Measurements from ENCODE around the gene PRKCA.
A peak's percentile ranks its signal among the peaks of the same experiment; 100 is the strongest.

The PRKCA gene

GRCh38 chr17:66277191-66277590 lies 25.2 kb upstream of the PRKCA start:
- H3K27ac ChIP-seq (ENCODE audit: poor library complexity, severe bottlenecking), result peak overlapping the region; percentile 80
- no peak for ATAC-seq (ENCODE audit: low read depth)

GRCh38 chr17:66281661-66282369 lies 20.6 kb upstream of the PRKCA start:
- Histone ChIP-seq H3K27me3 (ENCODE audit: insufficient read depth, poor library complexity, severe bottlenecking) (no peaks in the 10 kb centered on the region), H3K4me3 (ENCODE audit: severe bottlenecking) (no peak overlapping the region), H3K4me1 (ENCODE audit: insufficient read depth, poor library complexity, severe bottlenecking) (peaks cover under 1% of the 10 kb centered on the region), H3K36me3 (ENCODE audit: low read depth) (no peaks in the 10 kb centered on the region), H3K27ac (ENCODE audit: poor library complexity, severe bottlenecking) (no peak overlapping the region), H3K9me3 (ENCODE audit: severe bottlenecking) (no peaks in the 10 kb centered on the region)
- no peak for DNase-seq (ENCODE audit: low spot score)
- TF ChIP-seq, protein P1, sequence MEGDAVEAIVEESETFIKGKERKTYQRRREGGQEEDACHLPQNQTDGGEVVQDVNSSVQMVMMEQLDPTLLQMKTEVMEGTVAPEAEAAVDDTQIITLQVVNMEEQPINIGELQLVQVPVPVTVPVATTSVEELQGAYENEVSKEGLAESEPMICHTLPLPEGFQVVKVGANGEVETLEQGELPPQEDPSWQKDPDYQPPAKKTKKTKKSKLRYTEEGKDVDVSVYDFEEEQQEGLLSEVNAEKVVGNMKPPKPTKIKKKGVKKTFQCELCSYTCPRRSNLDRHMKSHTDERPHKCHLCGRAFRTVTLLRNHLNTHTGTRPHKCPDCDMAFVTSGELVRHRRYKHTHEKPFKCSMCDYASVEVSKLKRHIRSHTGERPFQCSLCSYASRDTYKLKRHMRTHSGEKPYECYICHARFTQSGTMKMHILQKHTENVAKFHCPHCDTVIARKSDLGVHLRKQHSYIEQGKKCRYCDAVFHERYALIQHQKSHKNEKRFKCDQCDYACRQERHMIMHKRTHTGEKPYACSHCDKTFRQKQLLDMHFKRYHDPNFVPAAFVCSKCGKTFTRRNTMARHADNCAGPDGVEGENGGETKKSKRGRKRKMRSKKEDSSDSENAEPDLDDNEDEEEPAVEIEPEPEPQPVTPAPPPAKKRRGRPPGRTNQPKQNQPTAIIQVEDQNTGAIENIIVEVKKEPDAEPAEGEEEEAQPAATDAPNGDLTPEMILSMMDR (IDR thresholded peaks at IDR 0.05; ENCODE audit: poor library complexity, severe bottlenecking), result no peak
- no peak for ATAC-seq (ENCODE audit: low read depth)

More at GRCh38 chr17:66277191-66277590, 25.2 kb upstream of the PRKCA start:
- DNase-seq (ENCODE audit: low spot score), result no peak
- no peaks in the 10 kb centered on the region for H3K9me3 ChIP-seq (ENCODE audit: severe bottlenecking)
- TF ChIP-seq, protein P1 (IDR thresholded peaks at IDR 0.05; ENCODE audit: poor library complexity, severe bottlenecking), result no peak
- no peaks in the 10 kb centered on the region for H3K27me3 ChIP-seq (ENCODE audit: insufficient read depth, poor library complexity, severe bottlenecking)
- no peak overlapping the region for H3K4me3 ChIP-seq (ENCODE audit: severe bottlenecking)
- no peaks in the 10 kb centered on the region for H3K36me3 ChIP-seq (ENCODE audit: low read depth)
- H3K4me1 ChIP-seq (ENCODE audit: insufficient read depth, poor library complexity, severe bottlenecking), result peaks cover 31% of the 10 kb centered on the region

- TF ChIP-seq, protein P1 (IDR thresholded peaks at IDR 0.05; ENCODE audit: poor library complexity, severe bottlenecking), result no peak
- no peak overlapping the region for H3K4me3 ChIP-seq (ENCODE audit: severe bottlenecking)
- DNase-seq (ENCODE audit: low spot score) (no peak), ATAC-seq (ENCODE audit: low read depth) (no peak)
- H3K27ac ChIP-seq (ENCODE audit: poor library complexity, severe bottlenecking), result no peak overlapping the region
- H3K36me3 ChIP-seq (ENCODE audit: low read depth), result no peaks in the 10 kb centered on the region
- H3K4me1 ChIP-seq (ENCODE audit: insufficient read depth, poor library complexity, severe bottlenecking), result no peaks in the 10 kb centered on the region
- no peaks in the 10 kb centered on the region for H3K9me3 ChIP-seq (ENCODE audit: severe bottlenecking)
- H3K27me3 ChIP-seq (ENCODE audit: insufficient read depth, poor library complexity, severe bottlenecking), result no peaks in the 10 kb centered on the region
Observed at GRCh38 chr17:66283296-66283934, 19.0 kb upstream of the PRKCA start.

GRCh38 chr17:66283971-66284370 lies 18.4 kb upstream of the PRKCA start:
- no peaks in the 10 kb centered on the region for H3K9me3 ChIP-seq (ENCODE audit: severe bottlenecking)
- DNase-seq (ENCODE audit: low spot score), result no peak
- no peaks in the 10 kb centered on the region for H3K36me3 ChIP-seq (ENCODE audit: low read depth)
- TF ChIP-seq, protein P1 (IDR thresholded peaks at IDR 0.05; ENCODE audit: poor library complexity, severe bottlenecking), result no peak
- H3K4me3 ChIP-seq (ENCODE audit: severe bottlenecking), result no peak overlapping the region
- no peak overlapping the region for H3K27ac ChIP-seq (ENCODE audit: poor library complexity, severe bottlenecking)
- no peak for ATAC-seq (ENCODE audit: low read depth)
- no peaks in the 10 kb centered on the region for H3K4me1 ChIP-seq (ENCODE audit: insufficient read depth, poor library complexity, severe bottlenecking)
- no peaks in the 10 kb centered on the region for H3K27me3 ChIP-seq (ENCODE audit: insufficient read depth, poor library complexity, severe bottlenecking)

GRCh38 chr17:66285149-66285548 lies 17.3 kb upstream of the PRKCA start:
- Histone ChIP-seq H3K27me3 (ENCODE audit: insufficient read depth, poor library complexity, severe bottlenecking) (no peaks in the 10 kb centered on the region), H3K4me3 (ENCODE audit: severe bottlenecking) (no peak overlapping the region), H3K9me3 (ENCODE audit: severe bottlenecking) (no peaks in the 10 kb centered on the region), H3K27ac (ENCODE audit: poor library complexity, severe bottlenecking) (no peak overlapping the region), H3K36me3 (ENCODE audit: low read depth) (no peaks in the 10 kb centered on the region), H3K4me1 (ENCODE audit: insufficient read depth, poor library complexity, severe bottlenecking) (no peaks in the 10 kb centered on the region)
- no peak for ATAC-seq (ENCODE audit: low read depth)
- TF ChIP-seq, protein P1 (IDR thresholded peaks at IDR 0.05; ENCODE audit: poor library complexity, severe bottlenecking), result no peak
- no peak for DNase-seq (ENCODE audit: low spot score)

All from RWPE2 (cell line).